GM12878 (cell line): ENCODE data around the gene DNAJC15. TPM values are rescaled to one million over a fixed set of nuclear protein-coding genes. Genes with fewer than 3 reads are reported as not detected.

ENCODE experiments used
- ATAC-seq: fragments of 200-7000 bp; cut with Tn5 transposase; 3 replicates; pipeline ENCODE4 v1.9.1; 2020; ENCODE audit warnings: mild to moderate bottlenecking, moderate library complexity
- BruUV-seq: library from RNA; stranded (reverse); fragments of 400-500 nt; replicated peaks from 2 replicates; lab custom pipeline; 2021; lab: Mats Ljungman, UMichigan
- CTCF ChIA-PET: fragments of 300-600 bp; sonication (Branson Sonifier 250); formaldehyde crosslinking; extraction: SDS; loops from one replicate; lab custom pipeline; 2021; ENCODE audit warnings: inconsistent platforms; lab: Yijun Ruan, JAX
- POLR2A ChIA-PET: fragments of 350-600 bp; formaldehyde crosslinking; extraction: SDS; loops from one replicate; lab custom pipeline; 2021; ENCODE audit warnings: inconsistent platforms; lab: Charles Lee
- RAD21 ChIA-PET: fragments of 300-600 bp; sonication (Branson Sonifier 250); formaldehyde crosslinking; loops from one replicate; lab custom pipeline; 2023; ENCODE audit warnings: antibody characterized with exemption; ENCODE audit not compliant: unreplicated experiment; lab: Charles Lee
- SMC1A ChIA-PET: fragments of 300-600 bp; sonication (Branson Sonifier 250); formaldehyde crosslinking; loops from one replicate; lab custom pipeline; 2023; ENCODE audit not compliant: unreplicated experiment, uncharacterized antibody; lab: Charles Lee
- DNase-seq: peaks from one replicate; pipeline ENCODE4 v3.0.0-alpha.2; 2011; ENCODE audit warnings: low read depth, low spot score
- FAIRE-seq: peaks from 3 replicates; lab custom pipeline; 2011; peaks lifted over from hg19 to GRCh38; lab: Jason Lieb, UNC
- H2AFZ ChIP-seq: 2 replicates; pipeline ENCODE4 v1.6.0; 2011; ENCODE audit warnings: low read depth, low read length, control low read depth; ENCODE audit not compliant: control insufficient read depth
- H3K27ac ChIP-seq: 2 replicates; pipeline ENCODE4 v1.5.1; 2011; ENCODE audit warnings: control low read depth; ENCODE audit not compliant: control insufficient read depth, insufficient read depth
- H3K27me3 ChIP-seq, 2 experiments: replicated peaks in 1 of 2; 2 replicates each; pipeline versions ENCODE4 v1.6.0 to v1.6.1; 2011; ENCODE audit warnings: low read length in 1 of 2; ENCODE audit not compliant: control insufficient read depth in 2 of 2, insufficient read depth in 2 of 2
- H3K36me3 ChIP-seq, 2 experiments: 2 replicates each; pipeline ENCODE4 v1.5.1; 2011; ENCODE audit warnings: low read length in 1 of 2; ENCODE audit not compliant: control insufficient read depth in 2 of 2, insufficient read depth in 2 of 2
- H3K4me1 ChIP-seq: 2 replicates; pipeline ENCODE4 v1.6.1; 2011; ENCODE audit warnings: mild to moderate bottlenecking, low read length, moderate library complexity, mixed read lengths; ENCODE audit not compliant: control insufficient read depth, insufficient read depth
- H3K4me2 ChIP-seq: 2 replicates; pipeline ENCODE4 v1.6.0; 2011; ENCODE audit warnings: control low read depth; ENCODE audit not compliant: control insufficient read depth, insufficient read depth
- H3K4me3 ChIP-seq: fragments of 200-600 bp; sonication (generic); 2 replicates; pipeline ENCODE4 v1.5.1; 2016
- H3K79me2 ChIP-seq: 2 replicates; pipeline ENCODE4 v1.6.0; 2011; ENCODE audit warnings: low read length; ENCODE audit not compliant: control insufficient read depth, insufficient read depth
- H3K9ac ChIP-seq: 2 replicates; pipeline ENCODE4 v1.8.0; 2011; ENCODE audit warnings: low read length, control low read depth, mixed read lengths; ENCODE audit not compliant: control insufficient read depth, insufficient read depth
- H3K9me3 ChIP-seq: replicated peaks from 3 replicates; pipeline ENCODE4 v1.5.1; 2011; ENCODE audit warnings: mild to moderate bottlenecking, low read length; ENCODE audit not compliant: control insufficient read depth, insufficient read depth
- H4K20me1 ChIP-seq: 2 replicates; pipeline ENCODE4 v1.6.0; 2011; ENCODE audit not compliant: control insufficient read depth, insufficient read depth
- E2F4 ChIP-seq: IDR thresholded peaks from 2 replicates; pipeline ENCODE4 v1.6.1; 2012; ENCODE audit warnings: low read depth, low read length, improper control_type of control experiment
- EZH2 ChIP-seq: IDR thresholded peaks from 2 replicates; pipeline ENCODE4 v1.6.1; 2012; ENCODE audit warnings: low read depth, mild to moderate bottlenecking, control low read depth, inconsistent platforms, low read length, borderline replicate concordance; ENCODE audit not compliant: control insufficient read depth
- IKZF2 ChIP-seq, 2 experiments: fragments of 450-650 bp; IDR thresholded peaks; 2 replicates each; pipeline ENCODE4 v1.6.1; 2017; ENCODE audit warnings: mild to moderate bottlenecking in 2 of 2, moderate library complexity in 2 of 2
- IRF5 ChIP-seq: fragments of 450-650 bp; IDR thresholded peaks from 2 replicates; pipeline ENCODE4 v1.6.1; 2017; ENCODE audit warnings: borderline replicate concordance
- JUND ChIP-seq: IDR thresholded peaks from 2 replicates; pipeline ENCODE4 v1.6.1; 2012; ENCODE audit warnings: low read depth, mild to moderate bottlenecking, low read length, improper control_type of control experiment, moderate library complexity
- NRF1 ChIP-seq: conservative IDR thresholded peaks from 2 replicates; pipeline ENCODE4 v1.6.1; 2011; ENCODE audit warnings: mild to moderate bottlenecking, low read depth, low read length, improper control_type of control experiment
- SMC3 ChIP-seq: IDR thresholded peaks from 2 replicates; pipeline ENCODE4 v1.6.1; 2011; ENCODE audit warnings: low read length, improper control_type of control experiment, borderline replicate concordance
- TCF12 ChIP-seq: IDR thresholded peaks from 2 replicates; pipeline ENCODE4 v1.6.1; 2011; ENCODE audit warnings: low read depth, mild to moderate bottlenecking, low read length
- USF1 ChIP-seq: IDR thresholded peaks from 2 replicates; pipeline ENCODE4 v1.6.1; 2011; ENCODE audit warnings: borderline replicate concordance, low read depth, mild to moderate bottlenecking, moderate library complexity, mixed read lengths, low read length; ENCODE audit not compliant: insufficient read depth; ENCODE audit errors: extremely low read length
- USF2 ChIP-seq: IDR thresholded peaks from 2 replicates; pipeline ENCODE4 v1.6.1; 2011; ENCODE audit warnings: low read depth, low read length, improper control_type of control experiment, borderline replicate concordance
- YBX1 ChIP-seq: fragments of 450-650 bp; IDR thresholded peaks from 2 replicates; pipeline ENCODE4 v1.6.1; 2016; ENCODE audit warnings: antibody characterized with exemption
- ZNF207 ChIP-seq: fragments of 450-650 bp; IDR thresholded peaks from 2 replicates; pipeline ENCODE4 v1.6.1; 2014; ENCODE audit warnings: antibody characterized with exemption, mild to moderate bottlenecking, borderline replicate concordance
- ZNF384 ChIP-seq: IDR thresholded peaks from 2 replicates; pipeline ENCODE4 v1.6.1; 2012; ENCODE audit warnings: low read depth, mild to moderate bottlenecking, low read length, improper control_type of control experiment, borderline replicate concordance
- WGBS: methylation state at CpG from one replicate; pipeline ENCODE4 v1.1.6; 2016; ENCODE audit warnings: low lambda C conversion rate; ENCODE audit not compliant: insufficient replicate concordance, insufficient coverage; ENCODE audit errors: missing lambda C conversion rate; 5-methylcytosine and 5-hydroxymethylcytosine counted together
- in situ Hi-C: fragments of 300-500 bp; cut with MboI; formaldehyde crosslinking; loops from 9 replicates; pipeline ENCODE4 v1.14.3; 2018; ENCODE audit warnings: mixed read lengths
- intact Hi-C: fragments of 100-400 bp; cut with micrococcal nuclease; formaldehyde crosslinking; loops from one replicate; pipeline ENCODE4 v1.14.2; 2022; ENCODE audit not compliant: unreplicated experiment
- polyA plus RNA-seq, 11 experiments: library from polyadenylated mRNA; depleted of rRNA in 4 of 11; unstranded in 6 of 11; stranded (reverse) in 5 of 11; fragments of >200 nt; fragmentation: Nextera tagmentation in 4 of 11; fragmentation: Illumina TruSeq in 1 of 11; extraction: Ambion mirVana in 4 of 11; extraction: Trizol in 1 of 11; gene quantifications; 1 replicate in 1 of 11; 2 replicates in 10 of 11; pipeline versions ENCODE4 v1.2.1 to v1.2.3, GENCODE V29; 2011 to 2016; ENCODE audit warnings: inconsistent platforms in 2 of 11, missing spikeins in 2 of 11, low read depth in 1 of 11
- total RNA-seq, 4 experiments: library from RNA; depleted of rRNA in 3 of 4; stranded (reverse); fragments of >200 nt in 3 of 4; fragmentation: Illumina TruSeq in 1 of 4; extraction: Trizol in 1 of 4; gene quantifications; 2 replicates each; pipeline versions ENCODE4 v1.2.1 to v1.2.3, GENCODE V29; 2013 to 2021

The DNAJC15 gene
- total and polyA plus RNA-seq, 10 of the 15 experiments (the other 5 are each of a cell fraction or from before 2014, with no cell fraction given), result 13.1 to 104 (median 54.4) TPM

GRCh38 chr13:43159026-43159461, 135.7 kb downstream of the DNAJC15 start:
- FAIRE-seq (no peak), ATAC-seq (no peak), DNase-seq (no peak)
- Histone ChIP-seq H3K9ac (no peak overlapping the region), H3K36me3 (no peaks in the 10 kb centered on the region), H3K27me3 (no peaks in the 10 kb centered on the region), H3K4me3 (no peak overlapping the region), H2AFZ (no peak overlapping the region), H3K79me2 (no peaks in the 10 kb centered on the region), H3K27ac (no peak overlapping the region), H3K9me3 (no peaks in the 10 kb centered on the region; the same call in 2 of the 3 replicates), H4K20me1 (no peaks in the 10 kb centered on the region), H3K4me2 (no peak overlapping the region)
- ChIA-PET RAD21 (no interaction called here), POLR2A (no interaction called here), CTCF (no interaction called here), SMC1A (no interaction called here)
- intact Hi-C loops, result no loop called here
- WGBS, result 82% methylated on average over 3 of the region's 3 CpGs
- in situ Hi-C loops, result no loop called here
- BruUV-seq, result no TSS peak
- TF ChIP-seq NRF1 (no peak), ZNF207 (no peak), USF1 (no peak), EZH2 (no peak), YBX1 (no peak), IRF5 (no peak), ZNF384 (no peak), USF2 (no peak), SMC3 (no peak), IKZF2 (IDR thresholded peaks at IDR 0.05) (no peak), JUND (no peak), E2F4 (no peak), TCF12 (no peak)
- TF ChIP-seq, all 136 proteins: peak for 0
- H3K4me1 ChIP-seq, result no peaks in the 10 kb centered on the region
